WTC11 (cell line): Measurements from ENCODE around the gene XAB2. TPM values are rescaled to one million over a fixed set of nuclear protein-coding genes. Genes with fewer than 3 reads are reported as not detected.

Source experiments
- ATAC-seq: fragments of 200-7000 bp; cut with Tn5 transposase; 2 replicates; pipeline ENCODE4 v1.10.0; 2021; ENCODE audit warnings: mild to moderate bottlenecking, moderate library complexity
- CTCF ChIA-PET: fragments of 300-600 bp; sonication (Branson Sonifier 250); formaldehyde crosslinking; loops from one replicate; lab custom pipeline; 2021; ENCODE audit warnings: antibody characterized with exemption; lab: Charles Lee
- POLR2A ChIA-PET: fragments of 350-600 bp; sonication (Branson Sonifier 250); formaldehyde crosslinking; loops from one replicate; lab custom pipeline; 2021; ENCODE audit warnings: antibody characterized with exemption; lab: Charles Lee
- DNase-seq: peaks from one replicate; pipeline ENCODE4 v3.0.0; 2021; ENCODE audit warnings: low spot score
- H3K27ac Mint-ChIP-seq: 2 replicates; pipeline ENCODE4 v1.8.0; 2021; ENCODE audit warnings: mixed read lengths
- H3K27me3 Mint-ChIP-seq: 2 replicates; pipeline ENCODE4 v1.8.0; 2021; ENCODE audit warnings: low read depth, mild to moderate bottlenecking, moderate library complexity, mixed read lengths
- H3K36me3 Mint-ChIP-seq: 2 replicates; pipeline ENCODE4 v1.8.0; 2021; ENCODE audit warnings: mixed read lengths
- H3K4me1 Mint-ChIP-seq: 2 replicates; pipeline ENCODE4 v1.8.0; 2022; ENCODE audit warnings: mixed read lengths
- H3K4me3 Mint-ChIP-seq: 2 replicates; pipeline ENCODE4 v1.8.0; 2021; ENCODE audit warnings: mild to moderate bottlenecking, moderate library complexity, mixed read lengths
- H3K9me3 Mint-ChIP-seq: 2 replicates; pipeline ENCODE4 v1.8.0; 2021; ENCODE audit warnings: mixed read lengths
- CBFB ChIP-seq: sonication (generic); formaldehyde crosslinking; IDR thresholded peaks from 2 replicates; pipeline ENCODE4 v1.8.1; 2022; ENCODE audit warnings: mild to moderate bottlenecking, low read depth, missing genetic modification reagents
- EMX1 ChIP-seq: fragments of 250-450 bp; sonication (Bioruptor Pico); IDR thresholded peaks from 2 replicates; pipeline ENCODE4 v1.8.0; 2021; ENCODE audit warnings: mild to moderate bottlenecking
- GRHL2 ChIP-seq: fragments of 250-450 bp; sonication (Bioruptor Pico); IDR thresholded peaks from 2 replicates; pipeline ENCODE4 v1.8.0; 2022; ENCODE audit warnings: mild to moderate bottlenecking, moderate library complexity; ENCODE audit not compliant: insufficient replicate concordance, severe bottlenecking
- HMGXB4 ChIP-seq: sonication (generic); formaldehyde crosslinking; IDR thresholded peaks from 2 replicates; pipeline ENCODE4 v1.8.1; 2023; ENCODE audit warnings: mild to moderate bottlenecking, moderate library complexity, missing genetic modification reagents
- MXD4 ChIP-seq: fragments of 250-450 bp; sonication (Bioruptor Pico); IDR thresholded peaks from 2 replicates; pipeline ENCODE4 v1.8.0; 2021; ENCODE audit warnings: mild to moderate bottlenecking, moderate library complexity, borderline replicate concordance
- MYBL2 ChIP-seq: sonication (generic); formaldehyde crosslinking; IDR thresholded peaks from 2 replicates; pipeline ENCODE4 v1.8.1; 2023; ENCODE audit warnings: mild to moderate bottlenecking, moderate library complexity, missing genetic modification reagents
- NFYB ChIP-seq: sonication (generic); formaldehyde crosslinking; conservative IDR thresholded peaks from 2 replicates; pipeline ENCODE4 v1.8.0; 2022; ENCODE audit warnings: low read depth, missing genetic modification reagents
- NR1H2 ChIP-seq: sonication (generic); formaldehyde crosslinking; IDR thresholded peaks from 2 replicates; pipeline ENCODE4 v1.9.0; 2021; ENCODE audit warnings: mild to moderate bottlenecking, moderate library complexity, missing genetic modification reagents
- RORB ChIP-seq: fragments of 250-450 bp; sonication (Bioruptor Pico); IDR thresholded peaks from 2 replicates; pipeline ENCODE4 v1.9.0; 2021; ENCODE audit warnings: mild to moderate bottlenecking
- SMAD4 ChIP-seq: sonication (generic); formaldehyde crosslinking; IDR thresholded peaks from 2 replicates; pipeline ENCODE4 v1.8.0; 2022; ENCODE audit warnings: mild to moderate bottlenecking, missing genetic modification reagents
- TEAD1 ChIP-seq: sonication (generic); formaldehyde crosslinking; IDR thresholded peaks from 2 replicates; pipeline ENCODE4 v1.8.0; 2022; ENCODE audit warnings: mild to moderate bottlenecking, missing genetic modification reagents
- TEAD4 ChIP-seq: sonication (generic); formaldehyde crosslinking; IDR thresholded peaks from 2 replicates; pipeline ENCODE4 v1.8.0; 2022; ENCODE audit warnings: mild to moderate bottlenecking, missing genetic modification reagents
- TP53 ChIP-seq: sonication (generic); formaldehyde crosslinking; IDR thresholded peaks from 2 replicates; pipeline ENCODE4 v1.8.1; 2023; ENCODE audit warnings: mild to moderate bottlenecking, missing genetic modification reagents
- ZBTB21 ChIP-seq: sonication (generic); formaldehyde crosslinking; IDR thresholded peaks from 2 replicates; pipeline ENCODE4 v1.8.1; 2023; ENCODE audit warnings: mild to moderate bottlenecking, missing genetic modification reagents, borderline replicate concordance
- ZNF138 ChIP-seq: sonication (generic); formaldehyde crosslinking; conservative IDR thresholded peaks from 2 replicates; pipeline ENCODE4 v1.8.1; 2022; ENCODE audit warnings: mild to moderate bottlenecking, moderate library complexity, missing genetic modification reagents
- ZNF416 ChIP-seq: fragments of 250-450 bp; sonication (Bioruptor Pico); IDR thresholded peaks from 2 replicates; pipeline ENCODE4 v1.9.0; 2021; ENCODE audit warnings: mild to moderate bottlenecking, inconsistent platforms
- total RNA-seq: library from RNA; stranded (reverse); gene quantifications from 3 replicates; pipeline ENCODE4 v1.2.3, GENCODE V29; 2021
- TF ChIP-seq, protein P1 (sequence below): sonication (generic); formaldehyde crosslinking; IDR thresholded peaks from 2 replicates; pipeline ENCODE4 v1.8.0; 2022; ENCODE audit warnings: mild to moderate bottlenecking, missing genetic modification reagents
- TF ChIP-seq, protein P2 (sequence below): sonication (generic); formaldehyde crosslinking; conservative IDR thresholded peaks from 2 replicates; pipeline ENCODE4 v1.8.1; 2022; ENCODE audit warnings: mild to moderate bottlenecking, missing genetic modification reagents
- TF ChIP-seq, protein P3 (sequence below): fragments of 250-450 bp; sonication (Bioruptor Pico); IDR thresholded peaks from 2 replicates; pipeline ENCODE4 v1.9.0; 2021; ENCODE audit warnings: mild to moderate bottlenecking
- TF ChIP-seq, protein P4 (sequence below): fragments of 250-450 bp; sonication (Bioruptor Pico); IDR thresholded peaks from 2 replicates; pipeline ENCODE4 v1.8.0; 2021; ENCODE audit warnings: mild to moderate bottlenecking
- TF ChIP-seq, protein P5 (sequence below): fragments of 250-450 bp; sonication (Bioruptor Pico); IDR thresholded peaks from 2 replicates; pipeline ENCODE4 v1.9.0; 2021; ENCODE audit warnings: moderate library complexity, mild to moderate bottlenecking, inconsistent platforms, borderline replicate concordance

Gene XAB2
- total RNA-seq, 1 experiment from 2014 or later = 65.7 TPM

- peaks cover 44% of the 10 kb centered on the region for H3K27me3 Mint-ChIP-seq
- H3K4me3 Mint-ChIP-seq = no peak overlapping the region
- peak; percentile 60; the same call in 1 of the 2 replicates for ATAC-seq
- H3K27ac Mint-ChIP-seq = no peak overlapping the region
- no peaks in the 10 kb centered on the region for H3K9me3 Mint-ChIP-seq
- TF ChIP-seq, protein P1, sequence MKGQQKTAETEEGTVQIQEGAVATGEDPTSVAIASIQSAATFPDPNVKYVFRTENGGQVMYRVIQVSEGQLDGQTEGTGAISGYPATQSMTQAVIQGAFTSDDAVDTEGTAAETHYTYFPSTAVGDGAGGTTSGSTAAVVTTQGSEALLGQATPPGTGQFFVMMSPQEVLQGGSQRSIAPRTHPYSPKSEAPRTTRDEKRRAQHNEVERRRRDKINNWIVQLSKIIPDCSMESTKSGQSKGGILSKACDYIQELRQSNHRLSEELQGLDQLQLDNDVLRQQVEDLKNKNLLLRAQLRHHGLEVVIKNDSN (CRISPR knock-in tag) = no peak
- no peak for TF ChIP-seq TEAD4
- 0 out of 2 replicates have a peak, but pooled peaks have one; percentile 36 for TF ChIP-seq NFYB (CRISPR knock-in tag)
- POLR2A ChIA-PET = no interaction called here
- no peak for DNase-seq
- H3K36me3 Mint-ChIP-seq = no peaks in the 10 kb centered on the region
- no peaks in the 10 kb centered on the region for H3K4me1 Mint-ChIP-seq
- CTCF ChIA-PET = interaction anchor here (1.0 to 3.0 kb wide), 2 partner anchors 22 to 90 kb away, joined by 3 to 19 read pairs; partner anchors contain the start of gene TRAPPC5
Measured at GRCh38 chr19:7658219-7658686, 28.9 kb upstream of the XAB2 start.

DNA sequence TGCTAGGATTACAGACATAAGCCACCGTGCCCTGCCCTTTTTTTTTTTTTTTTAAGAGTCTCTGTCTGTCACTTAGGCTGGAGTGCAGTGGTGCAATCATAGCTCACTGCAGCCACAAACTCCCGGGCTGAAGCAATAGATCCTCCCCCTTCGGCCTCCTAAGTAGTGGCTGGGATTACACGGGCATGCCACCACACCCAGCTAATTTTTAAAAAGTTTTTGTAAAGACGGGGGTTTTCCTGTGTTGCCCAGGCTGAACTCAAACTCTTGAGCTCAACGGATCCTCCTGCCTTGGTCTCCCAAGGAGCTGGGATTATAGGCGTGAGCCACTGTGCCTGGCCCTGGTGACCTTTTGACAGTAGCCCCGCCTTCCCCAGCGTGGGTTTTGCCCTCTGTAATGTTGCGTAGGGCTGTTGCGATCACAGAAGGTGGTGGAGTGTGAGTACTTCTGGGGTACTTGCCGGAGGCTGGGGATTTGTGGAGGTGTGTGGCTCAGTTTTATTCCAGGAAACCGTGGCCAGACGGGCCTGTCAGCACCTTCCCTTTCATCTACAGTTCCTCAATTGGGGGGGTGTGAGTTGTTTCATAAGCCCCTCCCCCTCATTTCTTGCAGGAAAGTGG, 27.9 kb upstream of the XAB2 start:
- CTCF ChIA-PET = interaction anchor here (1.3 to 3.0 kb wide), 2 partner anchors 23 to 89 kb away, joined by 3 to 19 read pairs; partner anchors contain the start of gene TRAPPC5
- ATAC-seq = no peak
- POLR2A ChIA-PET = interaction anchor here (0.7 kb wide), 1 partner anchor 8 kb away, joined by 4 read pairs; no protein-coding TSS in a partner anchor

More for the DNA sequence above, 27.9 kb upstream of the XAB2 start:
- no peak for DNase-seq
- Mint-ChIP-seq H3K4me3 (no peak overlapping the region), H3K27ac (no peak overlapping the region), H3K4me1 (peaks cover 5% of the 10 kb centered on the region), H3K36me3 (no peaks in the 10 kb centered on the region), H3K9me3 (no peaks in the 10 kb centered on the region), H3K27me3 (peaks cover 54% of the 10 kb centered on the region)
- no peak for TF ChIP-seq TP53 (CRISPR knock-in tag)
- TF ChIP-seq GRHL2 (CRISPR knock-in tag) = no peak
- TF ChIP-seq, protein P2, sequence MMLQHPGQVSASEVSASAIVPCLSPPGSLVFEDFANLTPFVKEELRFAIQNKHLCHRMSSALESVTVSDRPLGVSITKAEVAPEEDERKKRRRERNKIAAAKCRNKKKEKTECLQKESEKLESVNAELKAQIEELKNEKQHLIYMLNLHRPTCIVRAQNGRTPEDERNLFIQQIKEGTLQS (CRISPR knock-in tag) = no peak
- TF ChIP-seq ZBTB21 = no peak
- TF ChIP-seq MXD4 (CRISPR knock-in tag) = no peak
- TF ChIP-seq, protein P3, sequence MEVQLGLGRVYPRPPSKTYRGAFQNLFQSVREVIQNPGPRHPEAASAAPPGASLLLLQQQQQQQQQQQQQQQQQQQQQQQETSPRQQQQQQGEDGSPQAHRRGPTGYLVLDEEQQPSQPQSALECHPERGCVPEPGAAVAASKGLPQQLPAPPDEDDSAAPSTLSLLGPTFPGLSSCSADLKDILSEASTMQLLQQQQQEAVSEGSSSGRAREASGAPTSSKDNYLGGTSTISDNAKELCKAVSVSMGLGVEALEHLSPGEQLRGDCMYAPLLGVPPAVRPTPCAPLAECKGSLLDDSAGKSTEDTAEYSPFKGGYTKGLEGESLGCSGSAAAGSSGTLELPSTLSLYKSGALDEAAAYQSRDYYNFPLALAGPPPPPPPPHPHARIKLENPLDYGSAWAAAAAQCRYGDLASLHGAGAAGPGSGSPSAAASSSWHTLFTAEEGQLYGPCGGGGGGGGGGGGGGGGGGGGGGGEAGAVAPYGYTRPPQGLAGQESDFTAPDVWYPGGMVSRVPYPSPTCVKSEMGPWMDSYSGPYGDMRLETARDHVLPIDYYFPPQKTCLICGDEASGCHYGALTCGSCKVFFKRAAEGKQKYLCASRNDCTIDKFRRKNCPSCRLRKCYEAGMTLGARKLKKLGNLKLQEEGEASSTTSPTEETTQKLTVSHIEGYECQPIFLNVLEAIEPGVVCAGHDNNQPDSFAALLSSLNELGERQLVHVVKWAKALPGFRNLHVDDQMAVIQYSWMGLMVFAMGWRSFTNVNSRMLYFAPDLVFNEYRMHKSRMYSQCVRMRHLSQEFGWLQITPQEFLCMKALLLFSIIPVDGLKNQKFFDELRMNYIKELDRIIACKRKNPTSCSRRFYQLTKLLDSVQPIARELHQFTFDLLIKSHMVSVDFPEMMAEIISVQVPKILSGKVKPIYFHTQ = no peak
- TF ChIP-seq, protein P4, sequence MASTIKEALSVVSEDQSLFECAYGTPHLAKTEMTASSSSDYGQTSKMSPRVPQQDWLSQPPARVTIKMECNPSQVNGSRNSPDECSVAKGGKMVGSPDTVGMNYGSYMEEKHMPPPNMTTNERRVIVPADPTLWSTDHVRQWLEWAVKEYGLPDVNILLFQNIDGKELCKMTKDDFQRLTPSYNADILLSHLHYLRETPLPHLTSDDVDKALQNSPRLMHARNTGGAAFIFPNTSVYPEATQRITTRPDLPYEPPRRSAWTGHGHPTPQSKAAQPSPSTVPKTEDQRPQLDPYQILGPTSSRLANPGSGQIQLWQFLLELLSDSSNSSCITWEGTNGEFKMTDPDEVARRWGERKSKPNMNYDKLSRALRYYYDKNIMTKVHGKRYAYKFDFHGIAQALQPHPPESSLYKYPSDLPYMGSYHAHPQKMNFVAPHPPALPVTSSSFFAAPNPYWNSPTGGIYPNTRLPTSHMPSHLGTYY (CRISPR knock-in tag) = no peak
- no peak for TF ChIP-seq TEAD1 (CRISPR knock-in tag)
- no peak for TF ChIP-seq MYBL2 (CRISPR knock-in tag)
- no peak for TF ChIP-seq EMX1 (CRISPR knock-in tag)
- TF ChIP-seq HMGXB4 = no peak
- TF ChIP-seq, protein P5, sequence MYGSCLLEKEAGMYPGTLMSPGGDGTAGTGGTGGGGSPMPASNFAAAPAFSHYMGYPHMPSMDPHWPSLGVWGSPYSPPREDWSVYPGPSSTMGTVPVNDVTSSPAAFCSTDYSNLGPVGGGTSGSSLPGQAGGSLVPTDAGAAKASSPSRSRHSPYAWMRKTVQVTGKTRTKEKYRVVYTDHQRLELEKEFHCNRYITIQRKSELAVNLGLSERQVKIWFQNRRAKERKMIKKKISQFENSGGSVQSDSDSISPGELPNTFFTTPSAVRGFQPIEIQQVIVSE (CRISPR knock-in tag) = no peak
- TF ChIP-seq SMAD4 = no peak
- no peak for TF ChIP-seq ZNF138 (CRISPR knock-in tag)
- TF ChIP-seq NR1H2 = no peak
- no peak for TF ChIP-seq ZNF416 (CRISPR knock-in tag)
- TF ChIP-seq TEAD4 = no peak
- TF ChIP-seq RORB = no peak
- no peak for TF ChIP-seq CBFB (CRISPR knock-in tag)
